Stomach (tissue), 4 donors: ENCODE measurements around the gene SH3RF3.

Source experiments
- EP300 ChIP-seq: sonication (generic); formaldehyde crosslinking; IDR thresholded peaks from one replicate; pipeline ENCODE4 v1.6.1; 2017; ENCODE audit warnings: antibody characterized with exemption
- POLR2A ChIP-seq, 4 donors: fragments of 450-650 bp; IDR thresholded peaks; one replicate each; pipeline ENCODE4 v1.6.1; 2016; ENCODE audit warnings: antibody characterized with exemption in 4 of 4, control low read depth in 2 of 4, mild to moderate bottlenecking in 1 of 4, moderate library complexity in 1 of 4
- TF ChIP-seq, protein P1 (sequence below), 7 experiments: fragments of 450-650 bp in 4 of 7; fragments of 200-600 bp in 3 of 7; sonication (generic) in 3 of 7; IDR thresholded peaks; one replicate each; pipeline ENCODE4 v1.5.1; 2016 to 2019; ENCODE audit warnings: antibody characterized with exemption in 7 of 7, control low read depth in 2 of 7, mild to moderate bottlenecking in 1 of 7

- TF ChIP-seq POLR2A (IDR thresholded peaks at IDR 0.05) (no peak), EP300 (no peak)
- TF ChIP-seq, protein P1, sequence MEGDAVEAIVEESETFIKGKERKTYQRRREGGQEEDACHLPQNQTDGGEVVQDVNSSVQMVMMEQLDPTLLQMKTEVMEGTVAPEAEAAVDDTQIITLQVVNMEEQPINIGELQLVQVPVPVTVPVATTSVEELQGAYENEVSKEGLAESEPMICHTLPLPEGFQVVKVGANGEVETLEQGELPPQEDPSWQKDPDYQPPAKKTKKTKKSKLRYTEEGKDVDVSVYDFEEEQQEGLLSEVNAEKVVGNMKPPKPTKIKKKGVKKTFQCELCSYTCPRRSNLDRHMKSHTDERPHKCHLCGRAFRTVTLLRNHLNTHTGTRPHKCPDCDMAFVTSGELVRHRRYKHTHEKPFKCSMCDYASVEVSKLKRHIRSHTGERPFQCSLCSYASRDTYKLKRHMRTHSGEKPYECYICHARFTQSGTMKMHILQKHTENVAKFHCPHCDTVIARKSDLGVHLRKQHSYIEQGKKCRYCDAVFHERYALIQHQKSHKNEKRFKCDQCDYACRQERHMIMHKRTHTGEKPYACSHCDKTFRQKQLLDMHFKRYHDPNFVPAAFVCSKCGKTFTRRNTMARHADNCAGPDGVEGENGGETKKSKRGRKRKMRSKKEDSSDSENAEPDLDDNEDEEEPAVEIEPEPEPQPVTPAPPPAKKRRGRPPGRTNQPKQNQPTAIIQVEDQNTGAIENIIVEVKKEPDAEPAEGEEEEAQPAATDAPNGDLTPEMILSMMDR (IDR thresholded peaks at IDR 0.05): no peak
Measured at GRCh38 chr2:109383505-109384307, 254.7 kb downstream of the SH3RF3 start.
